NCI-H187 treated with DMSO at 0.1 percent for 48 hours (cell line): ENCODE measurements around the gene MECP2.
"Not testable (repeated sequence)": the region's sequence is repeated elsewhere in the genome, so short reads cannot be mapped to it uniquely, and the experiment has no call there.

Source experiments
- DNase-seq: peaks from one replicate; lab custom pipeline; 2025; lab: John Stamatoyannopoulos, UW

The MECP2 gene

DNA sequence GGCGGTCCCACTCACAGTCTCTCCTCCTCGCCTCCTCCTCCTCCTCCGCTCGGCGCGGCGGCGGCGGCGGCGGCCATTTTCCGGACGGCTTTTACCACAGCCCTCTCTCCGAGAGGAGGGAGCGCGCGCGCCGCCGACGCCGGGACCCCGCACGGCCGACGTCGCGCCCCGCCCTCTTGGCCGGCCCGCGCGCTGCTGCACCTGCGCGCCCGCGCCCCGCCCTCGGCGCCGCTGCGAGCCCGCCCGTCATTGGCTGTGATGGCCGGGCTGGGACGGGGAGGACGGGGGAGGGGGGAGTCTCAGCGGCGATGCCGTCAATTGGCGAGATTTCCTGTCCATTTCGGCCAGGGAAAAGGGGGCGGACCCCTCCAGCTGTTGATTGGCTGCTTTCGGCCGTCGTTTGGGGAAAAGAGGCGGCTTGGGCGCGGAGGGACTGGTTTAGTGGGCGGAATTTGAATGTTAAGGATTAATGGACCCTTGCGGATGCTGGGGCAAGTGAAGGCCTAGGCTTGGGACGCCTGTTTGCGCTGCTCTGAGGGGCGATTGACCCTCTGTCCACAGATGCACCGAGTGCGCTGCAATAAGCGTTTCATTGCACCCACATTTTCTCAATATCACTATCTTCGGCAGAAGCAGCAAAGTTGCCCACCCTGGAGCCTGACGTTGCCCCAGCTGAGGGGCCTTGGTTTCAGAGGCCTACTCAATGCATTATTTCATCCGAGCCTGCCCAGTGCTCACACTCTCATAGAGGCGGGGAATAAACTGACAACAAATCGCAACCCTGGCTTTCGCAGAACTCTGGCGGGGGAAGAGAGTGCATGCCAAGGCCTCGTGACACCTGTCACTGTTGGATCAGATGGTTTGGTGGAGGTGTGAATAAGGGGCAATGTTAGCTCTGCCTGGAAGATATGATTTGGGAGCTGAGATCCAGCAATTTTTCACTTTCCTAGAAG, at the start of gene MECP2:
Gene MECP2, minus strand, starts transcription at position 129 of the 953 bp plus-strand sequence.
- peak; percentile 84 for DNase-seq

- DNase-seq, result not testable (repeated sequence)
Observed at GRCh38 chrX:154144010-154144409, 46.5 kb upstream of the MECP2 start, which contains the start of gene OPN1LW. TSS of gene OPN1LW (plus strand) at chrX:154144243. CDS start at chrX:154144284, 41 bp downstream.

DNA sequence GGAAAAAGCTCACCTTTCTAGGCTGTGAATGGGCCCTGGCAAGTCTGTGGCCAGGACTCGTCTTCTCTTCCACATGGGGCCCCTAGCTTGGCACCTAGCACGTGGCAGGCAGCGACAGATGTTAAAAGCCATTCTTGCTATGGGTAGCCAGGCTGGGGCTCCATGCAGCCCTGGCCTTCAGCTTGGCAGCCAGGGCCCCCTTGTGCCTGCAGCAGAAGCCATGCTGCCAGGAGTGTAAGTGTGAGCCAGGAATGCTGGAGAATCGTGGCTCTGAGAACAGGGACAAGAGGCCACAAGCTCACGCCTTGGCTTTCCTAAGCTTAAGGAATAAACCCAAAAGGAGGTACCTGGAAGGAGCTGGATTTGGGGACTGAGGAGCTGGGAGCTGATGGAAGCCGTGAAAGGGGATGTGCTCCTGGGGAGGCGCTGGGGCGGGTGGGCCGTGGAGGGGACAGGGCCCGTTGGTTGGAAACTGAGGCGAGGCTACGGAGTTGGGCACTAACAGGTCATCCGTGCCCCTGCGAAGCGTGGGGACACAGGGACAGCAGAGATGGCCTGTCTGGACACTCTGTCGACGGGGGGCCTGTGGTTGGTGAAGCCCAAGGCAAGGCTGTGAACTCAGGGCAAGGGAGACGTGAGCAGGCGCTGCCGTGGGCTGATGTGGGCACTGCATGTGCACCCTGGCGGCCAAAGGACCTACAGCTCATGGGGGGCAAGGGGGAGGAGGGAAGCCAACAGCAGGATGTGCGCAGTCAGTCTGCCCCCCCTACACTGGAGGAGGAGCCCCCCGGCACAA, 45.6 kb upstream of the MECP2 start:
- no peak for DNase-seq

GRCh38 chrX:154142386-154142785, 44.9 kb upstream of the MECP2 start:
- no peak for DNase-seq

DNA sequence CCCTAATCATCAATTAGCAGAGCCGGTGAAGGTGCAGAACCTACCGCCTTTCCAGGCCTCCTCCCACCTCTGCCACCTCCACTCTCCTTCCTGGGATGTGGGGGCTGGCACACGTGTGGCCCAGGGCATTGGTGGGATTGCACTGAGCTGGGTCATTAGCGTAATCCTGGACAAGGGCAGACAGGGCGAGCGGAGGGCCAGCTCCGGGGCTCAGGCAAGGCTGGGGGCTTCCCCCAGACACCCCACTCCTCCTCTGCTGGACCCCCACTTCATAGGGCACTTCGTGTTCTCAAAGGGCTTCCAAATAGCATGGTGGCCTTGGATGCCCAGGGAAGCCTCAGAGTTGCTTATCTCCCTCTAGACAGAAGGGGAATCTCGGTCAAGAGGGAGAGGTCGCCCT, 43.2 kb upstream of the MECP2 start:
- no peak for DNase-seq

DNA sequence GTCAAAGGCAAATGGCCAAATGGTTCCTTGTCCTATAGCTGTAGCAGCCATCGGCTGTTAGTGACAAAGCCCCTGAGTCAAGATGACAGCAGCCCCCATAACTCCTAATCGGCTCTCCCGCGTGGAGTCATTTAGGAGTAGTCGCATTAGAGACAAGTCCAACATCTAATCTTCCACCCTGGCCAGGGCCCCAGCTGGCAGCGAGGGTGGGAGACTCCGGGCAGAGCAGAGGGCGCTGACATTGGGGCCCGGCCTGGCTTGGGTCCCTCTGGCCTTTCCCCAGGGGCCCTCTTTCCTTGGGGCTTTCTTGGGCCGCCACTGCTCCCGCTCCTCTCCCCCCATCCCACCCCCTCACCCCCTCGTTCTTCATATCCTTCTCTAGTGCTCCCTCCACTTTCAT, 42.7 kb upstream of the MECP2 start:
- no peak for DNase-seq

GRCh38 chrX:154138857-154139256, 41.3 kb upstream of the MECP2 start:
- no peak for DNase-seq

GRCh38 chrX:154136627-154137161, 39.2 kb upstream of the MECP2 start:
- no peak for DNase-seq

DNA sequence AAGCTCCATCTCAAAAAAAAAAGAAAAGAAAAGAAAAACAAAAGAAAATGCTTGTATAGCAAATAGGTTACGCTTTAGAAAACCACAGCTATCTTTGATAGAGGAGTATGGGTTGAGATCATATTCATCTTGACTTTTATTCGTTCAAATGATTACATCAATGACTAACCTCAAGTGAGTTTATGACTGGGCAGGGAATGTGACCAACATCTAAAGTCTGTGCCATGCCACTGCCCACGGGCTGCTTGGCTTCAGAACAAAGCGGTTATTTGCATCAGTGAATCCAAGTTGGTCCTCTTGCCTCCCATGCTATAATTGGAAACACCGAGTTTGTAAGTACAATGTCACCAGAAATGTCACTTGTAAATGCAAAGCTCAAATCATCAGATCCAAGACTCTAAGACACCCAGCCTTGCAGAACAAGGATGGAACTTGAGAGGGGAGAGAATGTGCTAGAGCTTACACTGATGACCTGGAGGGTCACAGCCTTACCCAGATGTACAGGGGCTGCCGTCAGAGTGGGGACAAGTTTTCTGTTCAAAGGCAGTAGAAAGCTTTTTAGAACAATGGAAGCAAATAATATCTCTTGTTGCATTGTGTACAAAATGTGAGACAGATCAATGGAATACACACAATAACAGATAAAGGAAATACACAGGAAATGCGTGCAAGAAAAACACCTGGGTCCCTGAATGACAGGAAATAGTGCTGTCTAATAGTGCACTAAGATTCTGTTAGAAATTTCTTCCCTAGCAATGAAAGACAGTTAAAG, 38.1 kb upstream of the MECP2 start:
- no peak for DNase-seq

GRCh38 chrX:154132366-154132765, 34.8 kb upstream of the MECP2 start:
- no peak for DNase-seq

DNA sequence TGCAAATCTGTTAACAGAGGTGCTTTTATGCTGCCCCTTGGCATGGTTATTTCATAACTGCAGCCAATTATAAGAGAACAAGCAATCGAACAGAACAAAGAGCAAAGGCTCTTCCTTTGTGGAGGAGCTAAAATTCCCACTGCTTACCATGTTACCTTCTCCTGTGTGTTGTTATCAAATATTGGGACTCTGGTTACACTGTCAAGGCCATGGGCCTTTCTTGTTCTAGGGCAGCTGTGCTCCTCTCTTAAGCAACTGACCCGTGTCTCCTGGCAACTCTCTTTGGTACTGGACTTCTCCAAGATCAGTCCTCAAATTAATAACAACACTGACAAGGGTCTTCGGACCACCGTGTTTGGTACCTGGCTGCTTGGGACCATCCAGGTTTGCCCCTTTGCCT, 34.4 kb upstream of the MECP2 start:
- no peak for DNase-seq

DNA sequence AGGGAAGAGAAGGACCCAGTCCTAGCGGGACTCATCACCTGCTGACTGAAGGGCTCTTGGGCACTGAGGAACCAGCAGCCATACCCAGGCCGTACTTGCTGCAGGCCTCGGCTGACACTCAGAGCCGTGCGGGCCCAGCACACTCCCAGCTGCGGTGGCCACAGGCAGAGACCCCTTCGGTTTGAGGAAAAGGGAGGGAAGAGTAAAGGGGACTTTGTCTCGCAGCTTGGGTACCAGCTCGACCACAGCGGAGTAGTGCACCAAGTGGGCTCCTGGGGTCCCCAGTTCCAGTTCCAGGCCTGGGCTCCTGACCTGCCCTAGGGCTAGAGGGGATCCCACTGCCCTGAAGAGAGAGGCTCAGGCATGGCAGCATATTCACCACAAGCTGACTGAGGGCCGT, 28.6 kb upstream of the MECP2 start:
- DNase-seq, result no peak

GRCh38 chrX:154125391-154126040, 28.0 kb upstream of the MECP2 start:
- no peak for DNase-seq

GRCh38 chrX:154123241-154124219, 26.0 kb upstream of the MECP2 start:
- no peak for DNase-seq

DNA sequence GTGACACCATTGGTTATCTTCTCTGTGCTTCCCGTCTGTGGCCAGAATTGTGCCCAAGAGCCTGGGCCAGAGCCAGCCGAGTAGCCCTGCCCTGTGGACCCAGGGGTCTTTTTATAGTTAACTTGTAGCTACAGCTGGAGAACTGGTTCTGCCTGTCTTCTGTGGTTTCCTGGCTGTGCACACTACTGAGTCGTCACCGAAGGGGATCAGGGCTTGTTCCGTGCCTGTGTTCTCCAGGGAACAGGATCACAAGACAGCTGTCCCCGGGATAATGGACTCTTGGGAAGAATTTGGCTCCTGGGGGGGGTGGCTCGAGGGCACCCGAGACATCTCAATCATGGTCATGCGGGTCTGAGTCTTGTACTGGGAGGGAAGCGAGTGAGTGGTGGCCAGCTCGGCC, 24.4 kb upstream of the MECP2 start:
- DNase-seq, result no peak

DNA sequence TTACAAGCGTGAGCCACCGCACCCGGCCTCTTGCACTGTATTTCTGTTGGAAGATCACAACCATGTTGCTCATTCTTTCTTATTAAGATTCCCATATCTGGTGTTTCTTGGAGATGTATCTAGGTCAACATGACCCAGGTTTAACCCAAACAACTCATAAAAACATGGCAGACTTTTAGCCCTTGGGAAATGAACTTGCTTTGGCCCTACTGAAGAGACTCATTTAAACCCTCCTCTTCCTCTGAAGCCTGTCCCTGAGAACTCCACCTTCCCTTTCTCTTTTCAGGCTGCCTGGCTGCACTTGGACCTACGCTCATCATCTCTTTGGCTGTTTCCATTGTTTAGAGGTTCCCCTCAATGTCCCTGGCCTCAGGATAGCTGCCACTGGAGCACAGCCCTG, 23.7 kb upstream of the MECP2 start:
- DNase-seq, result no peak

- no peak for DNase-seq
Observed at GRCh38 chrX:154120567-154120966, 23.1 kb upstream of the MECP2 start.

DNA sequence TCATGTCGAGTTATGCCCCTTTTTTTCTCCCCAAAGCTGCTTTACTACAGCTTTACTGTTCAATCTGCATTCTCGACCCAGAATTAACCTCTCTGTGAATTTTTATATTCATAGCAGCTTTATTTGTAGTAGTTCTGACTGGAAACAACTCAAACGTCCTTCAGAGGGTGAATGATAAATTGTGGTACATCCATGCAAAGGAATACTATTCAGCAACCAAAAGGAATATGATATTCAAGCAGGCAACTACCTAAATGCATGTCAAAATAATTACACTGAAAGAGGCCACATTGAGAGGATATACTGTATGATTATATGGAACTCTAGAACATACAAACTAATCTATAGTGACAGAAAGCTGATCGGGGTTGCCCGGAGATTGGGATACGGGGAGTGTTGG, 20.0 kb upstream of the MECP2 start:
- no peak for DNase-seq

- no peak for DNase-seq
Observed at GRCh38 chrX:154116426-154117211, 19.1 kb upstream of the MECP2 start.
